Measurements from ENCODE around the gene TRMT44.
"Not testable (repeated sequence)": the region's sequence is repeated elsewhere in the genome, so short reads cannot be mapped to it uniquely, and the experiment has no call there.

TRMT44 gene

DNA sequence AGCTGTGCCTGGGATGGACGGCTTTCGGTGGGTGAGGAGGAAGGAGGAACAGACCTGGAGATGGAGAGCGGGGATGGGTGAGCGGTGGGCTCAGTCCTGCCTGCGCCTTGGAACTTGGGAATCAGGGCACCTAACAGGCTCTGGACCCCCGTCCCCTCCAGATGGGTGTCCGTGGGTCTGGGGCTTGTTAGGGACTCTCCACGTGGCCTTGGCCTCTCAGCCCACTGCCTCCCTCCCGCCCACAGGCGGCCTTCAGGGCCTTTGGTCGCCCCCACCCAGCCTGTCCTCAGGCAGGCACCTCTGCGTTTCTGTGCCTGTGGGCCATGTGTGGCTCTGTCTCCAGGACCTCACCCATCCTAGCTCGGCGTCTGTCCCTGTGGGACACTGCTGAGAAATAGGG lies 29.0 kb downstream of the TRMT44 start:
- no peak for DNase-seq (ENCODE audit: low spot score)

DNA sequence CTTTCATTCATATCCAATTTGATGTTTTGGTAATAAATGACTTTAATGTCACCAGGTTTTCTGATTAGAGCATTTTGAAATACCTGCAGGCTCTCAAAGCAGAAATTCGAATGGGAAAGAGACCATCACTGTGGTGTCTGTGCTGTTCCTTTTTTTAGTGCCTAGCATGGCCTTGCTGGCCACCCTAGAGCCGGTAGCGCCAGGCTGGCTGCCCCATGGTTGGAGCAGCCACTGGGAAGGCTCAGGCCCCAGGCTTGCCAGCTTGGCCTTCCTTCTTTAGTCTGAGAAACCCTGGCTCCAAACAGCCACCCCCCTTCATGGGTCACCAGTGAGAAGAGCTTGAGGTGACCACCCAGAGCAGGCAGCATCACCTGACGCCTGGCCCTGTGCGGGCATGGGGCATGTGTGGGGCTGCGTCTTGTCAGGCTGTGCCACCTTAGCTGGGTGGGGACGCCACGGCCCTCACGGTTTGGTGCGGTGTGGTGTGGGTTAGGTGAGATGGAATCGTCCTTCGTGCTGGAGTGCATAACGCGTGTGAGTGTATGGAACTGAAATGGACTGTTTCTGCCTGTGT lies 30.0 kb downstream of the TRMT44 start:
- DNase-seq (ENCODE audit: low spot score), result no peak

DNA sequence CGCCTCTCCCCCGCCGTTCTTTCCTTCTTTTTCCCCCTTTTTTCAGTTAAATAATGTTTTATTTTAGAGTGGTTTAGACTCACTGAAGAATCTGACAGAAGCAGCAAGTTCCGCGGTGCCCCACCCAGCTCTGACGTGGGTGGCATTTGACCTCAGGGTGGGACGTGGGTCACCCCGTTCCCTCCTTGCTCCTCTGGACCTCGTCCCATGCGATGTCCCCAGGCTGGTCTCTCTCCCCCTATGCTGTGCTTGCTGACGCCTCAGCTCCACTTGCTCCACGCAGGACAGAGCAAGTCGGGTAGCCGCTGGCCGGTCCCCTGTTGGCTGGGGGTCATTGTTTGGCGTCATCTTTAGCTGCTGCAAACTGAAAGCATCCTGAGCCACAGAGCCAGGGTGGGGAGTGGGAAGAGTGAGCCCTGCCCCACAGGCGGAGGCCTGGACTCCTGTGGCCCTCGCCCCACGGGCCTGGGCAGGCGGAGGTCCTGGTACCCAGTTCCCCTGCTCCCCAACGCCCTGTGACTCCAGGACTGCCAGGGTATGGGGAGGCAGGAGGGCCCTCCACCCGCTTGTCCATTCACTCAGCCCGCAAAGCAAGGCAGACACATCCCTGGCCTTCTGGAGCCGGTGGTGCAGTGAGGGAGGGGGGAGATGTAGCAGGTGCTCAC lies 30.8 kb downstream of the TRMT44 start:
- DNase-seq (ENCODE audit: low spot score), result no peak

DNA sequence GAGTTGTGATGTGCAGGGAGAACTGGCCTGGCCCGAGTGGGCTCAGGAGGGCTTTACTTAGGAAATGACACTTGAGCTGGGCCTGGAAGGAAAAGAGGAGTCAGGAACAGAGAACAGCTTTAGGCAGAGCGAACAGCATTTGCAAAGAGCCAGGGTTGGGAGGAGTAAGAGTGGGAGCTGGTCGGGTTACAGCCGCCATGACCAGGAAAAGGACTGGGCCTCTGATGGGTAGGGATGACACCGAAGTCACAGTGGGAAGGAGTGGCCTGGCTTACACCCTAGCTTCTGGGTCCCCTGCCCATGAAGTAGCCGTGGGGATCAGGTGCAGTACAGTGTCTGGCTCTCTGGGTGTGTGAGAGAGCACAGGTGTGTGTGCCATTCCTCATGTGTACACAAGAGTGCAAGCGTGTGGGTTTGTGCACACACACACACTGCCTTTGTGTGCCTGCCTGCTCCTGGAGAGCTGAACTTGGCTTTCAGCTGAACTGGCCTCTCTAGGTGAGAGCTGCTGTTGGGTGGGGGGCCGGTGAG lies 31.6 kb downstream of the TRMT44 start:
- no peak for DNase-seq (ENCODE audit: low spot score)

DNA sequence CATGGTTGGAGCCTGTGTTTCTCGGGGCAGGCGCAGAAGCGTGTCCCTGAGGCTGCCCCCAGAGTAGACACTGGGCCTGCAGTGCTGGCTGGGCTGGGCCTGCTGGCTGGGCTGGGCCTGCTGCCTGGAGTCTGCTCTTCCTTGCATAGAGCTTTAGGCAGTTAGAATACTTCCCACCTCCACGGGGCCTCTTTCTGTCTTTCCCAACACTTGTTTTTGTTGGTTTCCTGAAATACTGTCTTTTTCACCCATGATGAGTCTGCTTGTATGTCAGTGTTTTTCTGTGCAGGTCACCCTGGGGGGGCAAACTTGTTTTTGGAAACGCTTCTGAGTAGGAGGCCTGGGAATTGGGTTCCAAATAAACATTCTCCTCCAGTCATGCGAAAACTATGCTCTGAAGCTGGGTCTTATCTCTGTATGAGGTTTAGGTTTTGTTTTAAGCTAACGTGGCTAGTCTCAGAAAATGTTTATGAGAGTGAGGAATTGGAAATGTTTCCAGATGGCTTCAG lies 32.2 kb downstream of the TRMT44 start:
- DNase-seq (ENCODE audit: low spot score), result no peak

DNA sequence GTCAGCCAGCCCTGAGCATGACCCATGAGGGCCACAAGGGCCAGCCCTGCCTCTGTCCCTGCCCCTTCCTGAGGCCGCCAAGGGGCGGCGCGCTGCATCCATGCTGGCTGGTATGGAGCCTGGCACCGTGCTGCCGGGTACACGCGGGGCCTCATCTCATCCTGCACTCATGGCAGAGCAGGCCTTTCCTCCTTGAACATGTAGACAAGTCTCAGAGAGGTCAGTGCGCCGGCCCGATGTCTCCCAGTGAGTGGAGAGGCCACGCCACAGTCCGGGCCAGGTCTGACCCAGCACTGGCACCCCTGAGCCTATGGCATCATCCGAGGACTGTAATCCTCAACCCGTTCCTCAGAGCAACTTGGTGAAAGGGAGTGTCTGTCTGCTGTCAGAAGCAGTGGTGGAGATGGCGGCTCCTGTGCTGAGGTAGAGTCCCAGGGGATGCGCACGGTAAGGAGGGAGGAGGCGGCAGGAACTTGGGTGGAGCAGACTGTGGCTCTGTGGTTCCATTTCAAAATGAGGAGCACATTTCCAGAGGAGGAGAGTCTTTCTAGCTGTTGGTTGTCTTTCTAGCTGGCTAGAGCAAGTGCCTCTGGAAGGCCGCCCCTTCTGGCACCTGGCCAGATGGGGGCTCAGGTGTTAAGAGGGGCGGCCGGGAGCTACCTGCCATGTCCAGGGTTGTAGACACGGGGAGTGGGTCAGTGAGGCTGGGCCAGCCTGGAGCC lies 32.8 kb downstream of the TRMT44 start:
- no peak for DNase-seq (ENCODE audit: low spot score)

DNA sequence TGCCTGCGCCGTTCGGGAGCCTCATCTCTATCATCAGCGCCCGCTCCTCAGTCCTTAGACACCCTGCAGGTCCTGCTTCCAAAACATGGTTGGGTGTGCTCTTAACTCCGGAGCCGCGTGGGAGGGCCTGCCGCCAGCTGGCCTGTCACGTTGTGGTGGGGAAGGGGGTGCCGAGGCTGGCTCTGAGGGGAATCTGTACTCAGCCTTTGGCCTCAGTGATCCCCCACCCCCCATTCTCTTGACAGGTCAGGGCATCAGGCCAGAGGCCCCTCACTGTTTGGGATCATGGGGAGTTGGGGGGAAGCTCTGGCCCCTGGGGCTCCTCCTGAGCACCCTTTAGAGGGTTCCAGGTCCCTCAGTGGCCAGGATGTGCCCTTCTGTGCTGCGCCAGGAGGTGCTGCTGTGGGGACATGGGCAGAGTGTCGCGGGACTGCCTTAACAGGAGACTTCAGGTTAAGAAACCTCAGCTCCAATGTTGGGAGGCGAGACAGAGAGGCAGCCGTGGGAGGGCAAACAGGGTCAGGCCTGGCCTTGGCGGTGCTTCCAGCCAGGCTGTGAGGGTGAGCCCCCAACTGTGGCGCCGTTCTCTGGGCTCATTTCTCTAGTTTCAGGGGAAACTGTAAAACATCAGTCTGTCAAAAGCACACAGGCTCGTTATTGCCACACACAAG lies 33.5 kb downstream of the TRMT44 start:
- no peak for DNase-seq (ENCODE audit: low spot score)

DNA sequence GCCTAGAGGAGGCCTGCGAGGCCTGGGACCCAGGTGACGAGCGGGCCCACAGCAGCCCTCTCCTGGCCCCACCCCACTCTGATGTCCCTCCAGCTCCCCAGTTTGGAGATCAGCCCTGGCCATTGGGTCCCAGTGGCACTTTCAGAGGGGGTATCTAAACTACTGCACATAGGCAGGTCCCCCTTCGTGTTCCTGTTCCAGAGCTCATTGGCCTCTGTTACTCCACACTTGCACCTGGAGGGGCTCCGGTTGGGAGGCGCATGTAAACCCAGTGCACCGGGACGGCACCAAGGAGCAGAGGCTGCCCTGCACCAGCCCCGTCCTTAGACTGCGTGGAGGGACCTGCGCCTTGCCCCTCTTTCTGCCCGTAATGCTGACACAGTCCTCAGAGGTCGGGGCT lies 34.3 kb downstream of the TRMT44 start:
- no peak for DNase-seq (ENCODE audit: low spot score)

DNA sequence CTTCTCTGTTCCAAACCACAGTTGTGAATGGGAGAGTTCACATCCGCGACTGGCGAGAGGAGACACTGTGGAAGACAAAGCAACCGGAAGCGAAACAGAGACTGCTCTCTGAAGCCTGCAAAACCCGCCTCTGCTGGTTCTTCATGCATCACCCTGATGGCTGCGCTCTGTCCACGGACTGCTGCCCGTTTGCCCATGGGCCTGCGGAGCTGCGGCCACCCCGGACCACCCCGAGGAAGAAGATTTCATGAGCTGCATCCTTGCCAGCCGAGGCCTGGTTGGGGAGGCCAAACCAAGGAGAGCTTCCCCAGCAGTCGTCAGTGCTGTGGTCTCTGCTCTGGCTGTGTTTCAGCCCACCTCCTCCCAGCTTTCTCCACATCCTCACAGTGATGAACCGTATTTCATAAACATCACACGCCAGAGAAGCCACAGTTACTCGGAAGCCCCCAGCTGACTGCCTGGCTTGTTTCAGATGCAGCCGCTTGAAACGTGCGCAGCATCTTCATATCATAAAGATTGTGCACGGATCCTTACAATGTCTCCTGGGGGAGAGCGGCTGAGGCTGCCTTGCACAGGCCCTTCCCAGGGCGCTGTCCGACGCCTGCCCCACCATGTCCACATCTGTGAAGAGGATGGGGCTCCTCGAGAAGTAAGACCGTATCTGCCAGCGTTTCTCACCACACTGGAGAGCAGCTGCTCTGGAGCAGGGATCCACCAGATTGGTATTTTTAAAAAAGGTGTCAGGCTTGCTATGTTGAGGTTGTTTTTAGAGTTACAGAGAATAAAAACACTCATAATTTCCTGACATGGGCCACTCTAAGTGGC lies 35.4 kb downstream of the TRMT44 start:
- DNase-seq (ENCODE audit: low spot score), result no peak

DNA sequence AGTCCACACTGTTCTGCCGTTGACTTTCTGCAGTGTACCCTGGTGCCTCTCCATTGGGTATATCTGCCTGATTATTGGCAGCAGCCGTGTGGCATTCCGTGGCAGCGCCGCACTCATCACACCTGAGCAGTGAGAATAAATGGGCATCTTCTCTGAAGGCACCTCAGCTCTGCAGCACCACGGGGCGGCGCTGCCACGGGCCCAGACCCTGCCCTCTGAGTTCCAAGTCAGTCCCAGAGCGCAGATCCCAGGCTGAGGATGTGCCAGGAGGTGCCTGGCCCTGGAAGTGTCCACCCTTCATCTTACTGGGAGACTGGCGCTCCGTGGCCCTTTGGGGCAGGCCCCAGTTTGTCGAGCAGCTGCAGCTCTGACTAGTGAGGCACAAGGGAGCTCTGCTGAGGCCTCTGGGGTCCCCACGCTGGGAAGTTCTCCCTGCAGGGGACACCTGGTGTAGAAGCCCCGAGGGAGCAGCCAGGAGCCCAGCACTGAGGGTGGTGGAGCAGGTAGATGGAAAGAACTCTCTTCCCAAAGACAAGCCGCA lies 36.6 kb downstream of the TRMT44 start:
- no peak for DNase-seq (ENCODE audit: low spot score)

DNA sequence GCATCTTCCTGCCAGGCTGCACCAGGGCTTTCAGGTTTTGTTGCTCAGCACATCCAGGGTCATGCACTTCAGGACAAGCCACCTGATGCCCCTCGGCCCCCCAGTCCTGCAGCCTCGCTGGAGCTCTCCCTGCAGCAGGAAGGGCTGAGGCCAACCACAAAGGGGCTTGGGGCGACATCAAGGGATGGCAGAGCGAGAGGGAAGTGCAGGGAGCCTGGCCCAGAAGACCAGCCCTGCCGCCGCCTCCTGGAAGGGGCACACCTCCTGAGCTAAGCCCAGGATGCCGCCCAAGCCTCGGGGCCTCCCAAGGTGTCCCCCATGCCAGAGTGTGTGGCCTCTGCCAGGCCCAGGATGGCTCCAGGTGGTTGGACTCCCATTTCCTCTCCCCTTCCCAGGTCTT lies 37.1 kb downstream of the TRMT44 start:
- DNase-seq (ENCODE audit: low spot score), result no peak

DNA sequence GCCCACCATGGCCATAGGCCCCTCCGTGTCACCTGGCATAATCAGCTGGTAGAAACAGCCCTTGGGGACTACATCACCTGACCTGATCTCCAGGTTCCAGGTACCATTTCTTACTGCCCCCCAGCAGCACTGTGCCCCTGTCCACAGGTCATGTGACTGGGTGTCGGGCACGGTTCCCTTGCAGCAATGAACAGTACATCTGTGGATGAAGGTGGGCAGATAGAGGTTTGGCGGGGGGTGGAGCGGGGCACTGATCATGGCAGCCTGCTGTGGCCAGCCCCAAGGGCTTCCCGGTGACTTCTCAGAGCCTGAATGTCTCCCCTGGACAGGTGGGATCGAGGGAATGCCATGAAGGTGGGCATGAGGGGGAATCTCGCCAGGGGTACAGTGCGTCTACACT lies 37.8 kb downstream of the TRMT44 start:
- DNase-seq (ENCODE audit: low spot score), result no peak

DNA sequence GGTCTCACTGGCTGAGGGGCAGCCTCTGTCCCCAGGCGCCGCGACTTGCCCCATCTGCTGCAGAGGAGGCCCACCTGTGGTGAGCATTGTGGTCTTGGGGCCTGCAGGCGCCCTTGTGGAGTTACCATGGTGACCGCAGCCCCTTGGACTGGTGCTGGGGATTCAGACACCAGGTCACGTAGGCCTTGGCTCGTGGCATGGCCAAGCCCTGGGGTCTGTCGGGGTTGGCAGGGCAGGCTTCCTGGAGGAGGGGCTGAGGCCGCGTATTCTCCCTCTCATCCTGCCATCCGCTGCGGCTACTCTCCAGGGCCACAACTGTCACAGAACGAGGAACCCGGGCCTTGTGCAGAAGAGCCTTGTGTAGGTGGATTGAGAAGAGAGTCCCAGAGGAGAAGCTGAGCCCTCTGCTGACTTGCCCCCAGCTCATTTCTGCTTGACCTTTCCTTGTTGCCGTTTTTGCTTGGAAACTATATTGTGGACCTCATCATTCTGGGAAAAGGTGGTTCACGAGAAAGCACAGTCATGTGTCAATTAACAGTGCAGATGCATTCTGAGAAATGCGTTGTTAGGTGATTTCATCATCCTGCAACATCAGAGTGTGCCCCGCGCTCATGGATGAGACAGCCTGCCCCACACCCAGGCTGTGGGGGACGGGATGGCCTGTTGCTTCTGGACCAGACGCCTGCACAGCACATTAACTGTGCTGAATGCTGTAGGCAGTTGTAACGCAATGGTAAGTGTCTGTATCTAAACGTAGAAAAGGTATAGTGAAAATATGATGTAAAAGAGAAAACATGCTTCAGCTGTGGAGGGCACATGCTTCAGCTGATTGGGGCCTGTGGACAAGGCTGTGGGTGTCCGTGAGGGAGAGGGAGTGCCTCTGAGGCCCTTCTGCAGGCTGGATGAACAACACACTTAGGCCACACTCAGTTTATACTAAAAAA lies 38.5 kb downstream of the TRMT44 start:
- DNase-seq (ENCODE audit: low spot score), result no peak

DNA sequence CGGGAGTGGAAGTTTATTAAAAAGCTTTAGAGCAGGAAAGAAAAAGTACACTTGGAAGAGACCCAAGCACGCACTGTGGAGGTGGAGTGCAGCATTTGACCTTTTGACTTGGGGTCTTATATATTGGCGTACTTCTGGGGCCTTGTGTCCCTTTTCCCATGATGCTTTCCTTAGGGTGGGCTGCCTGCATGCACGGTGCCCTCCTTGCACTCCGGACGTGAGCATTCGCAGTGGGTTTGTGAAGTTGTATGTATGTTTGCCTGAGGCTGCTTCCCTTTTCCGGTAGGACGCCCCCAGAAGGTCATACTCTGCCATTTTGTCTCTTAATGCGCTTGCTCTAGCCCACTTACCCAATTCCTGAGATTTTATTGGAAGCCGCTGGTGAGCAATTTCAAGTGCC lies 39.6 kb downstream of the TRMT44 start:
- DNase-seq (ENCODE audit: low spot score), result no peak

DNA sequence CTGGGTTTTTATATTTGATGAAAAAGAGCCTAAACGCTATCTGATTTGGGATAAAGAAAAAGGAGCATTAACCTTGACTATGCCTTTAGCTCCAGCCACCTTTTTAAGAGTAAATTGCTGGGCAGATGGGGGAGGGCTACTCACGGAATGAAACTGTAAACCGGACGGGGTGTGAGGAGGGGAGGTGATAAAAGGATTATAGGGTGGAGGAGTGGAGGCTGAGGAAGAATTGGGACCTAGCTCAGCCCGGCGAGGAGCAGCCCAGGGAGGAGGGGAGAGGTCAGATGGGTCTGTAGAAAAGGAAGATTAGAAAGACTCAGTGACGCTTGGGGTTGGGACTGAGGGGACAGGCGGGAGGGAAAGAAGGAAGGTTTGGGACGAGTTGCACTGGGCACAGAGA lies 46.1 kb downstream of the TRMT44 start:
- DNase-seq (ENCODE audit: low spot score), result not testable (repeated sequence)

DNA sequence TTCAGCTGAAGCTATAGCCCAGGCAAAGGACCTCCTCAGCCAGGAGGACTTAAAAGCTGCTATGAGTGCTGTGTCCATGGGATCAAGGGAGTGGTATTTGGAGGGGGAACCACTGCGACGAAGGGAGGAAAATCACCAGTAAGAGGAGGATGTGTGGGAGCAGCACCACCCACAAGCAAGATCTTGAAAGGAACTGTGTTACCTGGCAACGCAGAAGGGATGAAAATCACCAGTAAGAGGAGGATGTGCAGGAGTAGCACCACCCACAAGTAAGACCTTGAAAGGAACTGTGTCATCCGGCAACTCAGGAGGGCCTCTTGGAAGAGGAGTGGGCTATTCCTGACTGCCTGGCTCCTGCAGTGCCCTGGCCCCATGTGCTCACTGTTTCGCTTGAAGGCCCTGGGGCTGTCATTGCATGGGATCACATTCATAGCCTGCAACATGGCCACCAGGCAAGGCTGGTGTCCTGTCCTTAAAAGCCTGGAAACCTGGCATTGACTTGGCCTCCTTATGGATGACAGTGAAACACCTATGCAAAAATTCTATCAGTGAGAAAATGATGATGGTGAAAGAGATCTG lies 48.3 kb downstream of the TRMT44 start:
- DNase-seq (ENCODE audit: low spot score), result no peak

DNA sequence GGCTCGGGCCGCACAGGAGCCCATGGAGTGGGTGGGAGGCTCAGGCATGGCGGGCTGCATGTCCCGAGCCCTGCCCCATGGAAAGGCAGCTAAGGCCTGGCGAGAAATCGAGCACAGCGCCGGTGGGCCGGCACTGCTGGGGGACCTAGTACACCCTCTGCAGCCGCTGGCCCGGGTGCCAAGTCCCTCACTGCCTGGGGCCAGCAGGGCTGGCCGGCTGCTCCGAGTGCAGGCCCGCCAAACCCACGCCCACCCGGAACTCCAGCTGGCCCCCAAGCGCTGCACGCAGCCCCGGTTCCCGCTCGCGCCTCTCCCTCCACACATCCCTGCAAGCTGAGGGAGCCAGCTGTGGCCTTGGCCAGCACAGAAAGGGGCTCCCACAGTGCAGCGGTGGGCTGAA lies 50.9 kb downstream of the TRMT44 start:
- not testable (repeated sequence) for DNase-seq (ENCODE audit: low spot score)

DNA sequence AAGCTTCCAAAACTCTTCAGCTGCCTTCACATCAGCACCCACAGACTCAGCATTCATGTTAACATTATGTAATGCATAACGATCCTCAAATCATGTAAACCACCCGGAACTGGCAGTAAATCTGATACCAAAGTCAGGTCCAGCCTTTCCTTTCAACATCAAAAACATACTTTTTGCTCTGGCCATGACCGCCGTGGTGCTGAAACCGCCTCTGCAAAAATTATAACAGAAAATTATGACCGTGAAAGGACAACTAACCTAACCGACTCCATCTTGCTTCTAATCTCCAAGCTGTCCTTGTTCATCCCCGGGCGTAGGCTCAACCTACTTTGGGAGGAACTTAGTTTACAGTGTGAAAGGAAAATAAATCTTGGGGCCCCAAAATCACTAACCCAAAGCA lies 51.6 kb downstream of the TRMT44 start:
- DNase-seq (ENCODE audit: low spot score), result no peak

DNA sequence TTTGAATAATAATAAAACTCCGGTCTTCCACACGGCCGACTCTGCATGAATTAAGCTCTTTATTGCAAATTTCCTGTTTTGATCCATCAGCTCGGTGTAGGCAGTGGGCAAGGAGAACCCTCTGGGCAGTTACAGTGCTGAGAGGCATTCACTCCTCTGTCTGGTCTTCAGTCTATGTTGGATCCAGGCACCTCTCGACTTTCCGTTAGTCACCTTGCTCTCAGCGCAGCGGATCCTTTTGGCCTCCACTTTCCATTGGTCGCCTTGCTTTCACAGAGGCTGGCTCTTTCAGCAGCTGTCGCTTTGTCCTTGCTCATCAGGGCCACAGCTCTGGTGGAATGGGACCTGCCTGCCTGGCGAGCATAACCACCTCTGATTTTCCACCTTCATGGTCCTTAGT lies 52.9 kb downstream of the TRMT44 start:
- no peak for DNase-seq (ENCODE audit: low spot score)

DNA sequence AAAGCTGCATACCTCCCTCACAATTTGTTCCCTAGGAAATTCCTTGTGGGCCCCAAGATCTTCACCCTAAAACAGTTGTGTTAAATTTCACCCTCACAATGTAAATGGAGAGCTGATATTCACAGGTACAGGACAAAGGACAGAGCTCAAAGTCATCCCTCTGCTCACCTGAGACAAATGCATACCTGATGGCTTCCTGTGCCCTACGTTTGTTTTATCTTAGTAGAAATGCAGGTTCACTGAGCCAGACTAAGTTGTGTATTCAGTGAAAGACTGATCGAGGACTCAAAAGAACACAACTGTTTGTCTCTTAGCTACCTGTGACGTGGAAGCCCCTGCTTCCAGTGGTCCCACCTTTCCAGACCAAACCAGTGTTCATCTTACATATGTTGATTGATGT lies 53.6 kb downstream of the TRMT44 start:
- DNase-seq (ENCODE audit: low spot score), result no peak
